GM19395 (cell line): Measurements from ENCODE around the gene GALNT12.
A peak's percentile ranks its signal among the peaks of the same experiment; 100 is the strongest.

Source experiments
- ATAC-seq: cut with Tn5 transposase; IDR thresholded peaks from one replicate; pipeline ENCODE4 v1.9.1; 2021; ENCODE audit warnings: mild to moderate bottlenecking, moderate library complexity; ENCODE audit not compliant: unreplicated experiment

Gene GALNT12

DNA sequence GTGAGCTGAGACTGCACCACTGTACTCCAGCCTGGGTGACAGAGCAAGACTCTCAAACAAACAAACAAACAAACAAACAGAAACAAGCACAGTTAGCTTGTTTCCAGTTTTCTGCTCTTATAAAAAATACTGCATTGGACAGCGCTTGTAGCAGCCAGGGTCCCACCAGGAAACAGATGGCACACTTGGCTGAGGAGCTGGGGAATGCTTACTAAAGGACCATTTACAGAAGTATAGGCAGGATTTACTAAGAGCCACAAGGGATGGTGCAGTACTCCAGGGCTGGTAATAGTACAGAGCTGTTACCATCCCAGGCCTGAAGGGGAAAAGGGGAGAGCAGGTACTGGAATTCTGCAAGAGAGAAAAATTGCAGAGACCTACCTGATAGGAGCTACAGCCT lies 5.9 kb upstream of the GALNT12 start:
- no peak for ATAC-seq

DNA sequence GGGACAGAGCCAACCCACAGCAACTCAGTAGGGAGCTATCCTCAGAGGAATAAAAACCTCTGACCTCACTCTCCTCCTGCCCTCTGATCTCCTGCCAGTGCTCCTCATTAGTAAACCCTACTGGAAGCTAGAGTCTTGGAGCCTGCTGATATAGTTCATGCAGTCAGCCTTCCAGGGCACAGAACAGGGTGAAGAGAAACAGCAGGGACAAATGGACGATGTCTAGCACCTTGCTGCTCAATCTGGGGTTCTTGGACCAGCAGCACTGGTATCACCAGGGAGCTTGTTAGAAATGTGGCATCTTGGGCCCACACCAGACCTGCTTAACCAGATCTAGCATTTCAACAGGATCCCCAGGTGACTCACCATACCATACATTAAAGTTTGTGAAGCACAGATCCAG lies 5.5 kb upstream of the GALNT12 start:
- ATAC-seq, result no peak

DNA sequence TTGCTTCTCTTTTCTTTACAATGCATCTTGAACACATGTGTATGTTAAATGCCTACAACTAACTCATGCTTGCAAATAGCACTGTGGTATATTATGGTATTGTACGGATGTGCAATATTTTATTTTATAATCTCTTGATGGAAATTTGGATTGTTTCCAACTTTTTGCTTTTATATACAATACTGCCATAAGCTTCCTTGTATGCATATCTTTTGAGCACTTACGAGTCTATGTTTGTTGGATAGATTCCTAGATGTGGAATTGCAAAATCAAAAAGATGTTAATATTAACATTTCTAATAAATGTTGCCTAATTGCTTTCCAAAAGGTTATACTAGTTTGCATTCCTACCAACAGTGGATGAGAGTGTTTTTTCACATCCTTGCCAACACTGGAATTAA lies 3.4 kb upstream of the GALNT12 start:
- no peak for ATAC-seq

GRCh38 chr9:98805506-98806272 lies 1.8 kb upstream of the GALNT12 start:
- no peak for ATAC-seq

DNA sequence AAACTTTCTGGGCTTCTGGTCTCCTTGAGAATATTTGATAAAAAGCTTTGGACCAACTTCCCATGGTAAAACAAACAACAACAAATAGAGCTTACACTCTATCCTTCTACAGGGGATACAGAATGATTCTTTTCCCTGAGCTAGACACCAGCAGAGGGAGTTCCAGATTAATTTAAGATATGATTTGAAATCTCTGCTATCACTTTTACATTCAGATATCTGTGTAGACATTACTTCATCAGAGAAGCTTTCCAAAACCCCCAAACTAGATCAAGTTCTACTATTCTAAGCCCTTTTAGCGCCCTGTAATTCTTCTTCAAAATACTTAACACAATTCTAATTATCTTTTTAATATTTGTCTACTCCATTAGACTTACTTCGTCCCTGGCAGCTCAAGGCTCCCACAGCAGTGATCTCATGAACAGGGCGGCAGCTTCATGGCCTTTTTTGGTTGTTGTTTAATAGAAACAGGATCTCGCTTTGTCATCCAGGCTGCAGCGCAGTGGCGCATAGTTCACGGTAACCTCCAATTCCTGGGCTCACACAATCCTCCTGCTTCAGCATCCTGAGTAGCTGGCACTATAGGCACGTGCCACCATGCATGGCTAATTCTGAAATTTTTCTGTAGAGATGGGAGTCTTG lies 955 bp upstream of the GALNT12 start:
- no peak for ATAC-seq

GRCh38 chr9:98807814-98808195 lies 335 bp downstream of the GALNT12 start:
- peak; percentile 34 for ATAC-seq

DNA sequence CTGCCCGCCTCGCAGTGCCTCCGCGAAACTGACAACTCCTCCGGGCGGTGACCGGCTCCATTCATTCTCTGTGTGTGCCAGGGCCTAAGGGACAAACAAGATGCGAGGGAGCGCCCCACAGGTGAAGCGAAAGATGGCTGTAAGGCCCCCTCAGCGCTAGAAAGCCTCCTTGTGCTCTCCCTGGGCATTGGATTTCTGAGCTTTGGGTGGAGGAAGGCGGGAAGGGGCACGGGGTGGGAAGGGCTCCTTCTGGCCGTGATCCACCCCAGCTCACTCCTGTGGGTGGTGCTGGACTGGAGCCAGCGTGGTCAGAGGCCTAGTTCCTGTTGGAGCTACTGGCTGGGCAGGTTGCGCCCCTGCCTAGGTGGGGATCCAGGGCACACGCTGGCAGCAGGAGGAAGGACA lies 943 bp downstream of the GALNT12 start:
- ATAC-seq, result no peak

DNA sequence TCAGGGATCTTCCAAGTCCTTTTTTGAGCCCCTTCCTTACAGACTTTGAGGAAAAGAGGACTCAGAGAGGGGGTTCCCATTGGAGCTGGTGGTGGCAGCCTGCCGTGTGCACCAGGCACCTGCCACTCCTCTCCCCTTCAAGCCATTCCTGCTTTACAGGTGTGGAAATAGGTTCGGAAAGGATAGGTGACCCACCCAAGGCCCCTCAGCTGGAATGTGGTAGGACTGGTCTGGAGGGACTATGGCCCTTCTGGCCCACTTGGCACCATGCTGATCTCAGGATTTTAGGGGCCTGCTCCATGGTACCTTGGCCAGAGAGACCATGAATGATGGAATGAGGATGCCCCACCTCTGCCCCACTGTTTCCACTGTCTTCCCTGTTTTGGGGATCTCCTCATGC lies 1.4 kb downstream of the GALNT12 start:
- ATAC-seq, result no peak

DNA sequence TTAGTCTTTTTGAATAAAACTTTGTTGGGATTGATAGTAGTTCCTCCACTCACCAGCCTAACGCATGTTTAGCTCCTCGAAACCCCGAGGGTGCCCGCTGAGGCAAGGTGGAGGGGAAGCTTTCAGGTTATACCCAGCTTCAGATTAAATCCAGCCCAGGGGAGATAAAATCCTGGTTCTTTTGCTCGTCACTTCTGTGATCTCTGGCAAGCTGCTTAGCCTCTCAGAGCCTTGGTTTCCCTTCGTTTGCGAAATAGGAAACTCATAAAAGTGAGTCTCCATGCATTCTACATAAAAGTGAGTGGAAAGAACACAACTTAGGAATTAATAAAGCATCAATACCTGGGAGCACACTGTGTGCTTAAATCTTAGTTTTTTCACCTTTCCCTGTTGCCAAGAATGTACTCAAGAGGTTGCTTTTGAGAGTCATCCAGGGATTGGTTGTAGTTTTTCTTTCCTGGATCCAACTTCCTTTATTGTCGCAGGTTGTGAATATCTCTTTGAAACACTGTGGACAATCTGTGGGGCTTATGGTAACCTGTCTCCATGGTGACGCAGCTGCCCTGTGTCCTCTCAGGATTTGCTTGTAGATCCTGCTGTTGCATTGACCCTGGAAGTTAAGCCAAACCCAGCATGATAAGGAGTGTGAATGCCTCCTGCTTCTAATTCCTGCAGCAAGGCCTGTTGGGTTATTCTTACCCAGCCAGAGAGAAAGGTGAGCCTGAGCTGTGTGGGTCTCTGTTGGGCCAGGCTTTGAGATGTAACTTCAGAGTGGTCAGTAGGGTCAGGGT lies 2.0 kb downstream of the GALNT12 start:
- no peak for ATAC-seq

GRCh38 chr9:98810102-98810842 lies 2.8 kb downstream of the GALNT12 start:
- ATAC-seq, result no peak

DNA sequence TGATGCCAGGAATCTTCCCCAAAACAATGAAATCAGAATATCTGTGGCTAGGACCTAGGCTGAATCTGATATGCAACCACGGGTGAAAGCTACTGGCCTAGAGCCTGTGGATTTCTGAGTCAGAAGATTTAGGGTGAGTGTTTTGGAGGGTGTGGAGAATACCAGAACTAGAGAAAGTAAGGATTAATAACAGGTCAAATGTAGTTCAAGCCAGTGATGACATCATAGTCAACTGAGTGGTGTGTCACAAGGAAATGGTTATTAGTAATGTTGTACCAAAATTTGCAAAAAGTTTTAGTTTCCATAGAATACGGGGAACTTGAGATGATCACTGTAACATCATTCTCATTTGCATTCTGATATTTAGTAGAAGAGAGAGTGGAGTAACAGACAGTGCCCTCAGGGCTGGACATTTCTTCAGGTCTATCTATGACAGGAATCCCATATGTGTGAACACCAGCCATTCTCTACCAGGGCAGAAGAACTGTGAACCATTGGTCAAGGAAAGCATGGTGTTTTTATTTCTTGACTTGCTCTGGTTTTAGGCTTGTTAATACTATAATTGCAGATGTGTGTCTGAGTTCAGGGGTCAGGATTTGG lies 3.7 kb downstream of the GALNT12 start:
- ATAC-seq, result no peak

DNA sequence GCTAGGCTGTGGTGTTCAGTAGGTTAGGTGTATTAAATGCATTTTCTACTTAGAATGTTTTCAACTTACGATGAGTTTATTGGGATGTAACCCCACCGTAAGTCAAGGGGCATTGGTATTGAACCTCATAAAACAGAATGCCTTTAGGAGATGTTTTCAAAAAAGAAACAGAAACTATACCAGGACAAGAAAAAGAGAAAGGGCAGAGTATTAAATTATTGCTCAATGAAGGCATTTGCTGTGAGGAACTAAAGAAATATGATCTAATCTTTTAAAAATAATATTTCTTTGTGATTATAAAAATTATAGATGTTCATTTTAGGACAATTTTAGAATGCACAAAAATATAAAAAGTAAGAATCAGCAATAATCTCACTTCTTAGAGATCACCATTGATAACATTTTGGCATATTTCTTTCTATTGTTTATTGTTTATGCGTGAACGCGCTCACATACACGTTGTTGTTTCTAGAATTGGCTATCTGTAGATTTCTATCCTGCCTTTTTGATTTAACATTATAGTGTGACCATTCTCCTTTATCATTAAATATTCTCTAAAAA lies 8.0 kb downstream of the GALNT12 start:
- ATAC-seq, result no peak

DNA sequence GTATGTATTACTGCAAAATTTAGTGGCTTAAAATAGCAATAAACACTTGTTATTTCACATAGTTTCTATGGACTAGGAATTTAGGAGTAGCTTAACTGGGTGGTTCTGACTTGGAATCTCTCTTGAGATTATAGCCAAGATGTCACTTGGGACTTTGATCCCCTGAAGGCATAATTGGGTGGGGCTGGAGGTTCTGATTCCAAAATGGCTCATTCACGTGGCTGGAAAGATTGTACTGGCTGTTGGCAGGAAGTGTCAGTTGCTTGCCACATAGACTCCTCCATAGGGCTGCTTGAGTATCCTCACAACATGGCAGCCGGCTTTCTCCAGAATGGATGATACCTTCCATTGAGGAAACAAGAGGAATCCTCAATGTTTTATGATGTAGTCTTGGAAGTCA lies 11.3 kb downstream of the GALNT12 start:
- no peak for ATAC-seq

DNA sequence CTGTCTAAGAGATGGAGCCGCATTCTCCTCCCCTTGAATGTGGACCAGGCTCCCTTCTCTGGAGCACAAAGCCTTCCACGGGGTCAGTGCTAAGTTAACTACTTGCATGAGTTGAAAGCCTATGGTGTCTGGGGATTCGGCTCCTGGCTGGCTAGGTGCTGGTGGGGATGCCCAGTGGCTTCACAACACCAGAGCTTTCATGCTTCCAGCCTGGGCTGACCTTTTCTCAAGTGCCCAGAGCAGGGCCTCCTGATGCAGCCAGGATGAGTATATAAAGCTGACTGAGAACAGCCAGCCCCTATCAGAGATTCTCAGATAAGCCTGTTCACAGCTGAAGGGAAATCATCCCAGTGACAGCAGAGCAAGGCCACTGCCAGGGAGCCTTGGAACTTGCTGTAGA lies 11.8 kb downstream of the GALNT12 start:
- no peak for ATAC-seq

- ATAC-seq, result no peak
Measured at GRCh38 chr9:98821831-98822230, 14.4 kb downstream of the GALNT12 start.

DNA sequence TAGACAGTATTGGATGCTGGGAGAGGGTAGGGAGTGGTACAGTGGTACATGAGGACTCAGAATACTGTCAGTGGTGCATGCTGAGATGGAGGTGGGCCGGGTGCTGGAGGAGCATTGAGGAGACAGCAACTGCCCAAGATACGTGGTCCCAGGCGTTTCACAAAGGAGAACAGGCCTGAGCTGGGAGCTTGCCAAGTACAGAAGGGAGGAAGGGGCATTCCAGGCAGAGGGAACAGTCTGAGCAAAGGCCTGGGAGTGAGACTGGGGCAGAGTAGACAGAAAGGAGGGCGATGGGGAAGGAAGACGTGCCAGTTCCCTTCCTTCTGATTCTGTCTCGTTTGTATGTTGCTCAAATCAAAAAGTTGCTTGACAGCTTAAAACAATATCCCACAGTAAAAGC lies 15.2 kb downstream of the GALNT12 start:
- no peak for ATAC-seq

DNA sequence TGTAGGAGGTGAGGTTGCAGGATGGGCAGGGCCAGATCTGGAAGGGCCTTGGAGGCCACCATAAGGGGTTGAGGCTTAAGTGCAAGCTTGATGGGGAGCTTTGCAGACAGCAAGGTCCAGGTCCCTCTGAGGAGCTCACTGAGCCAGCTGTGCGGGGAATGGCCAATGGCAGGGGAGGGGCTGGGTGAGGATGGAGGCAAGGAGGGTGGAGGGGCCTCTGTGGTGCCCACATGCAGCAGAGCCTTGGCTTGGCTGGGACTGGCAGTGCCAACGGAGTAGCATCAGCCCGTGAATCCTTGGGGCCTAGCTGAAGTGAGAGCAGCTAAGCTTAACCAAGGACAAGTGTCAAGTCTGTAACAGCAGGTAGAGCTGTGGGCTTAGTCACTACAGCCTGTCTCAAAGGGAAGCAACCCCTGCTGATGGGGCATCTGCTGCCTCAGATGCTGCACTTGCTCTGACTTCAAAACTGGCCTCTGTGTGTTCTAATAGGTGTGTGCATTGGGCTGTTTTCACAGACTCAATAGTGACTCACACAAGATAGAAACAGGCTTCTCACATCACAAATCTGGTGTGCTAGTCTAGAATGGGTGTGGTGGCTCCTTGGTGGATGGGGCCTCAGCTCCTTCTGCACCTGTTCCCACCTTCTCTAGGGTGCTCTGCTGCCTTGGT lies 16.3 kb downstream of the GALNT12 start:
- ATAC-seq, result no peak

- ATAC-seq, result no peak
Measured at GRCh38 chr9:98825414-98825813, 17.9 kb downstream of the GALNT12 start.

- ATAC-seq, result no peak
Measured at GRCh38 chr9:98826716-98827115, 19.2 kb downstream of the GALNT12 start.

- no peak for ATAC-seq
Measured at GRCh38 chr9:98829766-98830165, 22.3 kb downstream of the GALNT12 start.
